GM12801 (cell line): ENCODE results near the gene CEACAM5.

Experiments used
- CTCF ChIP-seq: IDR thresholded peaks from one replicate; pipeline ENCODE4 v1.5.1; 2011; ENCODE audit warnings: control low read depth; ENCODE audit not compliant: insufficient read length; ENCODE audit errors: extremely low read depth

The CEACAM5 gene

GRCh38 chr19:41696402-41697197 is 11.8 kb upstream of the CEACAM5 start:
- TF ChIP-seq CTCF = no peak

DNA sequence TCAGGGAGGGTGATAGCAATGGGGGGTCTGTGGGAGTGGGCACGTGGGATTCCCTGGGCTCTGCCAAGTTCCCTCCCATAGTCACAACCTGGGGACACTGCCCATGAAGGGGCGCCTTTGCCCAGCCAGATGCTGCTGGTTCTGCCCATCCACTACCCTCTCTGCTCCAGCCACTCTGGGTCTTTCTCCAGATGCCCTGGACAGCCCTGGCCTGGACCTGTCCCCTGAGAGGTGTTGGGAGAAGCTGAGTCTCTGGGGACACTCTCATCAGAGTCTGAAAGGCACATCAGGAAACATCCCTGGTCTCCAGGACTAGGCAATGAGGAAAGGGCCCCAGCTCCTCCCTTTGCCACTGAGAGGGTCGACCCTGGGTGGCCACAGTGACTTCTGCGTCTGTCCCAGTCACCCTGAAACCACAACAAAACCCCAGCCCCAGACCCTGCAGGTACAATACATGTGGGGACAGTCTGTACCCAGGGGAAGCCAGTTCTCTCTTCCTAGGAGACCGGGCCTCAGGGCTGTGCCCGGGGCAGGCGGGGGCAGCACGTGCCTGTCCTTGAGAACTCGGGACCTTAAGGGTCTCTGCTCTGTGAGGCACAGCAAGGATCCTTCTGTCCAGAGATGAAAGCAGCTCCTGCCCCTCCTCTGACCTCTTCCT is 11.1 kb upstream of the CEACAM5 start:
- TF ChIP-seq CTCF = no peak

GRCh38 chr19:41698746-41699230 is 9.6 kb upstream of the CEACAM5 start:
- TF ChIP-seq CTCF = no peak

DNA sequence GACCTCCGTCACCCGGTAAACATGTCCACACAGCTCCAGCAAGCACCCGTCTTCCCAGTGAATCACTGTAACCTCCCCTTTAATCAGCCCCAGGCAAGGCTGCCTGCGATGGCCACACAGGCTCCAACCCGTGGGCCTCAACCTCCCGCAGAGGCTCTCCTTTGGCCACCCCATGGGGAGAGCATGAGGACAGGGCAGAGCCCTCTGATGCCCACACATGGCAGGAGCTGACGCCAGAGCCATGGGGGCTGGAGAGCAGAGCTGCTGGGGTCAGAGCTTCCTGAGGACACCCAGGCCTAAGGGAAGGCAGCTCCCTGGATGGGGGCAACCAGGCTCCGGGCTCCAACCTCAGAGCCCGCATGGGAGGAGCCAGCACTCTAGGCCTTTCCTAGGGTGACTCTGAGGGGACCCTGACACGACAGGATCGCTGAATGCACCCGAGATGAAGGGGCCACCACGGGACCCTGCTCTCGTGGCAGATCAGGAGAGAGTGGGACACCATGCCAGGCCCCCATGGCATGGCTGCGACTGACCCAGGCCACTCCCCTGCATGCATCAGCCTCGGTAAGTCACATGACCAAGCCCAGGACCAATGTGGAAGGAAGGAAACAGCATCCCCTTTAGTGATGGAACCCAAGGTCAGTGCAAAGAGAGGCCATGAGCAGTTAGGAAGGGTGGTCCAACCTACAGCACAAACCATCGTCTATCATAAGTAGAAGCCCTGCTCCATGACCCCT is 9.0 kb upstream of the CEACAM5 start:
- no peak for TF ChIP-seq CTCF

DNA sequence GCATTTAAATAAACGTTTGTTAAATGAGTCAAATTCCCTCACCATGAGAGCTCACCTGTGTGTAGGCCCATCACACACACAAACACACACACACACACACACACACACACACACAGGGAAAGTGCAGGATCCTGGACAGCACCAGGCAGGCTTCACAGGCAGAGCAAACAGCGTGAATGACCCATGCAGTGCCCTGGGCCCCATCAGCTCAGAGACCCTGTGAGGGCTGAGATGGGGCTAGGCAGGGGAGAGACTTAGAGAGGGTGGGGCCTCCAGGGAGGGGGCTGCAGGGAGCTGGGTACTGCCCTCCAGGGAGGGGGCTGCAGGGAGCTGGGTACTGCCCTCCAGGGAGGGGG is 8.5 kb upstream of the CEACAM5 start:
- TF ChIP-seq CTCF = no peak

GRCh38 chr19:41700381-41701195 is 7.8 kb upstream of the CEACAM5 start:
- TF ChIP-seq CTCF = no peak
